Heart left ventricle (tissue), 16 donors: ENCODE measurements around the gene PRSS22. TPM values are rescaled to one million over a fixed set of nuclear protein-coding genes. Genes with fewer than 3 reads are reported as not detected.

ENCODE experiments used
- ATAC-seq, 4 donors: fragments of 200-7000 bp; cut with Tn5 transposase; one replicate each; pipeline ENCODE4 v1.9.1; 2020 to 2022; ENCODE audit warnings: moderate library complexity in 4 of 4, mild to moderate bottlenecking in 3 of 4, moderate number of reproducible peaks in 1 of 4
- DNase-seq, 5 donors: peaks; one replicate each; pipeline ENCODE4 v3.0.0-alpha.2; 2020
- H3K27ac ChIP-seq, 12 donors: fragments of 200-600 bp; sonication (generic) in 4 of 12; one replicate each; pipeline versions ENCODE4 v1.5.0 to v1.8.0; 2016 to 2022; ENCODE audit warnings: mild to moderate bottlenecking in 2 of 12
- H3K27me3 ChIP-seq, 9 donors: fragments of 200-600 bp; sonication (generic) in 2 of 9; one replicate each; pipeline versions ENCODE4 v1.5.1 to v1.8.0; 2016 to 2022; ENCODE audit warnings: mild to moderate bottlenecking in 3 of 9
- H3K36me3 ChIP-seq, 9 donors: fragments of 200-600 bp; sonication (generic) in 2 of 9; one replicate each; pipeline versions ENCODE4 v1.5.0 to v1.8.0; 2018 to 2022; ENCODE audit warnings: mild to moderate bottlenecking in 2 of 9
- H3K4me1 ChIP-seq, 12 donors: fragments of 200-600 bp; sonication (generic) in 4 of 12; one replicate each; pipeline versions ENCODE4 v1.5.0 to v1.8.0; 2016 to 2022; ENCODE audit warnings: mild to moderate bottlenecking in 3 of 12
- H3K4me3 ChIP-seq, 12 donors: fragments of 200-600 bp; sonication (generic) in 4 of 12; one replicate each; pipeline versions ENCODE4 v1.5.0 to v1.8.0; 2017 to 2022; ENCODE audit warnings: mild to moderate bottlenecking in 9 of 12, moderate library complexity in 4 of 12
- H3K9me3 ChIP-seq, 12 donors: fragments of 200-600 bp; sonication (generic) in 4 of 12; one replicate each; pipeline versions ENCODE4 v1.5.0 to v1.8.0; 2016 to 2022; ENCODE audit warnings: mild to moderate bottlenecking in 1 of 12
- POLR2A ChIP-seq, 2 donors: fragments of 450-650 bp; IDR thresholded peaks; one replicate each; pipeline ENCODE4 v1.6.1; 2017; ENCODE audit warnings: antibody characterized with exemption in 2 of 2, mild to moderate bottlenecking in 2 of 2, moderate library complexity in 2 of 2
- WGBS, 4 donors: extraction: QIAGEN DNeasy Blood & Tissue Kit in 2 of 4; methylation state at CpG; one replicate each; pipeline versions ENCODE4 v1.1.5 to v1.1.7; 2013 to 2018; 5-methylcytosine and 5-hydroxymethylcytosine counted together
- intact Hi-C, 10 donors: fragments of 100-400 bp; cut with DNase I; formaldehyde crosslinking; loops; one replicate each; pipeline versions ENCODE4 v1.11.1 to v1.14.2; 2022
- polyA plus RNA-seq, 2 donors: library from polyadenylated mRNA; stranded (reverse); fragments of 200-250 nt; gene quantifications; one replicate each; pipeline ENCODE4 v1.2.3, GENCODE V29; 2013
- total RNA-seq, 9 donors: library from RNA; depleted of rRNA in 2 of 9; stranded (reverse); fragments of >200 nt in 2 of 9; fragmentation: NEBNext Ultra II Directional in 3 of 9; extraction: Animal tissue kit (Norgen Biotek cat#: 25700) in 3 of 9; gene quantifications; one replicate each; pipeline versions ENCODE4 v1.1.0 to v1.2.4, GENCODE V29; 2016 to 2023
- TF ChIP-seq, protein P1 (sequence below), 12 donors: fragments of 200-600 bp; sonication (generic) in 4 of 12; IDR thresholded peaks; one replicate each; pipeline versions ENCODE4 v1.5.0 to v1.8.0; 2018 to 2022; ENCODE audit warnings: antibody characterized with exemption in 12 of 12, mild to moderate bottlenecking in 5 of 12
- donor health status: ischemic (EF 13 %, LVEDD 7.1; RV severe dilation, severe dysfunction).
- donor health status: healthy with polysubstance abuse.
- donor health status: DM: no; HTN: yes; CAD: no.
- donor health status: DM: no; HTN: no; CAD: no.
- donor health status: ischemic (EF 25% LVEDD 6.9; RV normal size, moderate dysfunction).
- donor health status: ischemic (EF 25% LVEDD 5.7; RV mildly dilated, moderate dysfunction).
- donor health status: healthy.
- donor health status: DM: yes; HTN: yes; CAD: no.
- donor health status: ischemic (EF 35%, LVEDD 5.7; RV mildly dilated, moderate dysfunction).
- donor health status: nonischemic (EF 11% LVEDD 7.7; RV severe dilation, severe dysfunction).
- donor health status: DM: yes; HTN: yes; CAD: no.
- donor health status: PGD.
- donor health status: ischemic (EF 29% LVEDD 5.4; RV normal size, mild dysfunction).
- donor health status: nonischemic (EF 23%, LVEDD 6.1; RV moderate dilation, normal function).

The PRSS22 gene
- total and polyA plus RNA-seq, 11 donors, result not detected

- Histone ChIP-seq H3K27me3 (no peaks in the 10 kb centered on the region), H3K4me1 (peaks cover 0 to 26% (median 9%) of the 10 kb centered on the region in 12 donors), H3K9me3 (no peaks in the 10 kb centered on the region), H3K4me3 (peak overlapping the region in 8 of 12 donors; percentile 4 to 45 (median 29)), H3K36me3 (no peaks in the 10 kb centered on the region), H3K27ac (peak overlapping the region in 3 of 12 donors; percentile 37 to 60 (median 49))
- 77 to 87% (median 82%) methylated on average over 8 to 18 of the region's 18 CpGs for WGBS, 4 donors
- DNase-seq (no peak), ATAC-seq (peak in 1 of 4 donors; percentile 40)
- intact Hi-C loops, result loop anchor here in 1 of 10 donors (1.0 kb wide), 1 partner anchor 27 kb away; no protein-coding TSS in a partner anchor
- no peak for TF ChIP-seq POLR2A (IDR thresholded peaks at IDR 0.05)
- TF ChIP-seq, protein P1, sequence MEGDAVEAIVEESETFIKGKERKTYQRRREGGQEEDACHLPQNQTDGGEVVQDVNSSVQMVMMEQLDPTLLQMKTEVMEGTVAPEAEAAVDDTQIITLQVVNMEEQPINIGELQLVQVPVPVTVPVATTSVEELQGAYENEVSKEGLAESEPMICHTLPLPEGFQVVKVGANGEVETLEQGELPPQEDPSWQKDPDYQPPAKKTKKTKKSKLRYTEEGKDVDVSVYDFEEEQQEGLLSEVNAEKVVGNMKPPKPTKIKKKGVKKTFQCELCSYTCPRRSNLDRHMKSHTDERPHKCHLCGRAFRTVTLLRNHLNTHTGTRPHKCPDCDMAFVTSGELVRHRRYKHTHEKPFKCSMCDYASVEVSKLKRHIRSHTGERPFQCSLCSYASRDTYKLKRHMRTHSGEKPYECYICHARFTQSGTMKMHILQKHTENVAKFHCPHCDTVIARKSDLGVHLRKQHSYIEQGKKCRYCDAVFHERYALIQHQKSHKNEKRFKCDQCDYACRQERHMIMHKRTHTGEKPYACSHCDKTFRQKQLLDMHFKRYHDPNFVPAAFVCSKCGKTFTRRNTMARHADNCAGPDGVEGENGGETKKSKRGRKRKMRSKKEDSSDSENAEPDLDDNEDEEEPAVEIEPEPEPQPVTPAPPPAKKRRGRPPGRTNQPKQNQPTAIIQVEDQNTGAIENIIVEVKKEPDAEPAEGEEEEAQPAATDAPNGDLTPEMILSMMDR (IDR thresholded peaks at IDR 0.05), result no peak
Measured at GRCh38 chr16:2841606-2842339, 16.2 kb downstream of the PRSS22 start.

DNA sequence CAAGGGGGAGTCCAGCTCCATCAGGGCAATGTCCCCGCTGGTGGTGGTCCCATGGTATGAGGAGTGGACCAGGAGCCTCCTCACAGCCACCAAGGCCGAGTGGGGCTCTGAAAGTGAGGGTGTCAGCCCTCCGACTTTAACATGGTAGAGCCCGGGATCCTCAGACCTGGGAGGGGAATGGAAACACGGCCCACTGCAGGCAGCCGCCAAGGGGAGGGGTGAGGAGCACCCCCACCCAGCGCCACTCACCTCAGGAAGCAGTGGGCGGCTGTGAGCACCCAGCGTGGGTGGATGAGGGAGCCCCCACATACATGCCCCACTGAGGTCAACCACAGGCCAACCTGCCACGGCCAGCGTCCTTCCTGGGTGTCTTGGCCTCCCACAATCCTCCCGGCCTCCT is 17.1 kb downstream of the PRSS22 start:
- Histone ChIP-seq H3K36me3 (no peaks in the 10 kb centered on the region), H3K4me3 (no peak overlapping the region), H3K27ac (no peak overlapping the region), H3K4me1 (peaks cover 0 to 26% (median 9%) of the 10 kb centered on the region in 12 donors), H3K9me3 (no peaks in the 10 kb centered on the region), H3K27me3 (no peaks in the 10 kb centered on the region)
- TF ChIP-seq POLR2A (IDR thresholded peaks at IDR 0.05), result no peak
- TF ChIP-seq, protein P1 (IDR thresholded peaks at IDR 0.05), result no peak
- DNase-seq (no peak), ATAC-seq (no peak)
- 76 to 87% (median 85%) methylated on average over 3 to 12 of the region's 12 CpGs for WGBS, 4 donors
- intact Hi-C loops, result no loop called here

- intact Hi-C loops, result loop anchor here in 3 of 10 donors (2.0 to 10.0 kb wide), 3 partner anchors 29 to 87 kb away; partner anchors contain the start of gene FLYWCH1 (in 1 of the 3)
- ATAC-seq, result no peak
- no peaks in the 10 kb centered on the region for H3K9me3 ChIP-seq
- TF ChIP-seq, protein P1 (IDR thresholded peaks at IDR 0.05), result no peak
- TF ChIP-seq POLR2A (IDR thresholded peaks at IDR 0.05), result no peak
- H3K36me3 ChIP-seq, result no peaks in the 10 kb centered on the region
- H3K27ac ChIP-seq, result no peak overlapping the region
- 78 to 86% (median 83%) methylated on average over 14 to 15 of the region's 15 CpGs for WGBS, 4 donors
- no peak overlapping the region for H3K4me3 ChIP-seq
- no peaks in the 10 kb centered on the region for H3K27me3 ChIP-seq
- DNase-seq, result no peak
- H3K4me1 ChIP-seq, result peaks cover 0 to 26% (median 10%) of the 10 kb centered on the region in 12 donors
Measured at GRCh38 chr16:2839650-2840450, 18.1 kb downstream of the PRSS22 start.

GRCh38 chr16:2838928-2839327 is 19.0 kb downstream of the PRSS22 start:
- Histone ChIP-seq H3K4me3 (no peak overlapping the region), H3K9me3 (no peaks in the 10 kb centered on the region), H3K27ac (no peak overlapping the region), H3K4me1 (peaks cover 0 to 26% (median 10%) of the 10 kb centered on the region in 12 donors), H3K27me3 (no peaks in the 10 kb centered on the region), H3K36me3 (no peaks in the 10 kb centered on the region)
- TF ChIP-seq, protein P1 (IDR thresholded peaks at IDR 0.05), result peak; percentile 57 to 77 (median 67)
- TF ChIP-seq POLR2A (IDR thresholded peaks at IDR 0.05), result no peak
- WGBS, 4 donors, result 0 to 12% (median 4%) methylated on average over 1 to 12 of the region's 12 CpGs
- DNase-seq, result peak; percentile 34 to 81 (median 66)
- intact Hi-C loops, result loop anchor here in 3 of 10 donors (2.0 to 10.0 kb wide), 3 partner anchors 30 to 88 kb away; partner anchors contain the start of gene FLYWCH1 (in 1 of the 3)
- peak in 3 of 4 donors; percentile 74 to 88 (median 80) for ATAC-seq
